ENCODE data around the gene HSD17B7. TPM values are rescaled to one million over a fixed set of nuclear protein-coding genes. Genes with fewer than 3 reads are reported as not detected.
"Not testable (repeated sequence)": the region's sequence is repeated elsewhere in the genome, so short reads cannot be mapped to it uniquely, and the experiment has no call there.

Gene HSD17B7
- total RNA-seq, 1 donor from 2014 or later = 10.9 TPM

DNA sequence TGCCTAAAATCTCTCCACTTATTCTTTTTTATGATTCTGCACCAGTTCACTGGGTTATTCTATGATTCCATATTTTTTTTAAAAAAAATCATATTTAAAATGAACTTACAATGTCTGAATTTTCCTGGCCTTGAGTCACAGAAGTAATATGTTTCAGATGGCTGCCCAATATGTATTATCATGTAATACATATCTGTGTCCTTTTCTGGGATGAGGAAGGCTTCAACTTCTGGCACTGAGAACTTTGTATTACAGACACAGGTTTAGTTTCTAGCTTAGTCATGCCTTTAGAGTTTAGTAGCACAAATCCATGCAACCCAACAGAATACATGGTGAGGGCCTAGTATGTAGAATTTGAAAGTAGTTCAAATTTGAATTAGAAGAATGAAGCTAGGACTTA lies 7.8 kb upstream of the HSD17B7 start:
- TF ChIP-seq EZH2 (IDR thresholded peaks at IDR 0.05; ENCODE audit: insufficient read depth, low read length) = no peak
- TF ChIP-seq, protein P1, sequence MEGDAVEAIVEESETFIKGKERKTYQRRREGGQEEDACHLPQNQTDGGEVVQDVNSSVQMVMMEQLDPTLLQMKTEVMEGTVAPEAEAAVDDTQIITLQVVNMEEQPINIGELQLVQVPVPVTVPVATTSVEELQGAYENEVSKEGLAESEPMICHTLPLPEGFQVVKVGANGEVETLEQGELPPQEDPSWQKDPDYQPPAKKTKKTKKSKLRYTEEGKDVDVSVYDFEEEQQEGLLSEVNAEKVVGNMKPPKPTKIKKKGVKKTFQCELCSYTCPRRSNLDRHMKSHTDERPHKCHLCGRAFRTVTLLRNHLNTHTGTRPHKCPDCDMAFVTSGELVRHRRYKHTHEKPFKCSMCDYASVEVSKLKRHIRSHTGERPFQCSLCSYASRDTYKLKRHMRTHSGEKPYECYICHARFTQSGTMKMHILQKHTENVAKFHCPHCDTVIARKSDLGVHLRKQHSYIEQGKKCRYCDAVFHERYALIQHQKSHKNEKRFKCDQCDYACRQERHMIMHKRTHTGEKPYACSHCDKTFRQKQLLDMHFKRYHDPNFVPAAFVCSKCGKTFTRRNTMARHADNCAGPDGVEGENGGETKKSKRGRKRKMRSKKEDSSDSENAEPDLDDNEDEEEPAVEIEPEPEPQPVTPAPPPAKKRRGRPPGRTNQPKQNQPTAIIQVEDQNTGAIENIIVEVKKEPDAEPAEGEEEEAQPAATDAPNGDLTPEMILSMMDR (IDR thresholded peaks at IDR 0.05; ENCODE audit: insufficient read depth, low read depth, low read length) = no peak
- no peak for FAIRE-seq
- H3K9me3 Mint-ChIP-seq (ENCODE audit: unreplicated experiment) = no peaks in the 10 kb centered on the region

DNA sequence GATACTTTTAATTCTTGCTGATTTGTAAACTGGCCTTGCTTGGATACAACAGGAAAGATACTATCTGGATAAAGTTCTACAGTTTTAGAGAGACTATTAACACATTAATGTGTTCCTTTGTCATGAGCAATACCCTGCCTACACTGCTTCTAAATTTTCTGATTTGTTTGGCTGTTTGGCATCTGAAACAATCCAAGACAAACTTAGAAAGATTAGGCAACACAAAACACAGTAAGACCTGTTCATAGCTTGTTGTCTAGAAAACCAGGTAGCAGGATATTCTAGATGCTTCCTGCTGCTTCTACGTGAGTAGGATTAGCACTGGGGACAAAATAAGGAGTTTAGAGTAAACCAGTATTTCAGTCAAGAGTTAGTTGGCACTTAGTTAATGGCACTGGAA lies 5.6 kb upstream of the HSD17B7 start:
- not testable (repeated sequence) for H3K27me3 ChIP-seq (ENCODE audit: insufficient read depth, low read length); H3K27me3 Mint-ChIP-seq (ENCODE audit: low read depth, unreplicated experiment); H3K4me3 Mint-ChIP-seq (ENCODE audit: unreplicated experiment); H3K9me3 Mint-ChIP-seq (ENCODE audit: unreplicated experiment); H3K36me3 ChIP-seq (ENCODE audit: insufficient read depth, low read length); FAIRE-seq; H3K79me2 ChIP-seq (ENCODE audit: insufficient read depth, low read length); DNase-seq (ENCODE audit: low read depth); H3K9ac ChIP-seq (ENCODE audit: low read length); H3K9me3 ChIP-seq (ENCODE audit: insufficient read depth, low read depth, low read length); H3K4me1 ChIP-seq (ENCODE audit: insufficient read depth, low read length); H2AFZ ChIP-seq (ENCODE audit: low read depth, low read length); H3K4me3 ChIP-seq (ENCODE audit: insufficient read depth, low read depth, low read length); H3K27ac ChIP-seq (ENCODE audit: low read depth, low read length); H3K27ac Mint-ChIP-seq (ENCODE audit: unreplicated experiment); H3K4me1 Mint-ChIP-seq (ENCODE audit: low read depth, unreplicated experiment); H4K20me1 ChIP-seq (ENCODE audit: insufficient read depth, low read length); H3K4me2 ChIP-seq (ENCODE audit: low read length)
- peaks cover 13% of the 10 kb centered on the region for H3K36me3 Mint-ChIP-seq (ENCODE audit: low read depth, unreplicated experiment)

More for the DNA sequence above, 7.8 kb upstream of the HSD17B7 start:
- H3K79me2 ChIP-seq (ENCODE audit: insufficient read depth, low read length) = no peaks in the 10 kb centered on the region
- no peak overlapping the region for H3K27ac ChIP-seq (ENCODE audit: low read depth, low read length)
- H3K9me3 ChIP-seq (ENCODE audit: insufficient read depth, low read depth, low read length) = no peaks in the 10 kb centered on the region
- Mint-ChIP-seq H3K4me3 (ENCODE audit: unreplicated experiment) (no peak overlapping the region), H3K36me3 (ENCODE audit: low read depth, unreplicated experiment) (peaks cover 14% of the 10 kb centered on the region), H3K27ac (ENCODE audit: unreplicated experiment) (no peak overlapping the region), H3K27me3 (ENCODE audit: low read depth, unreplicated experiment) (peaks cover 5% of the 10 kb centered on the region), H3K4me1 (ENCODE audit: low read depth, unreplicated experiment) (no peaks in the 10 kb centered on the region)
- H3K36me3 ChIP-seq (ENCODE audit: insufficient read depth, low read length) = peaks cover 3% of the 10 kb centered on the region
- H2AFZ ChIP-seq (ENCODE audit: low read depth, low read length) = no peak overlapping the region
- no peak overlapping the region for H3K4me2 ChIP-seq (ENCODE audit: low read length)
- DNase-seq (ENCODE audit: low read depth) = no peak
- no peaks in the 10 kb centered on the region for H3K4me1 ChIP-seq (ENCODE audit: insufficient read depth, low read length)
- no peaks in the 10 kb centered on the region for H3K27me3 ChIP-seq (ENCODE audit: insufficient read depth, low read length)
- no peak overlapping the region for H3K4me3 ChIP-seq (ENCODE audit: insufficient read depth, low read depth, low read length)
- no peaks in the 10 kb centered on the region for H4K20me1 ChIP-seq (ENCODE audit: insufficient read depth, low read length)
- H3K9ac ChIP-seq (ENCODE audit: low read length) = no peak overlapping the region

DNA sequence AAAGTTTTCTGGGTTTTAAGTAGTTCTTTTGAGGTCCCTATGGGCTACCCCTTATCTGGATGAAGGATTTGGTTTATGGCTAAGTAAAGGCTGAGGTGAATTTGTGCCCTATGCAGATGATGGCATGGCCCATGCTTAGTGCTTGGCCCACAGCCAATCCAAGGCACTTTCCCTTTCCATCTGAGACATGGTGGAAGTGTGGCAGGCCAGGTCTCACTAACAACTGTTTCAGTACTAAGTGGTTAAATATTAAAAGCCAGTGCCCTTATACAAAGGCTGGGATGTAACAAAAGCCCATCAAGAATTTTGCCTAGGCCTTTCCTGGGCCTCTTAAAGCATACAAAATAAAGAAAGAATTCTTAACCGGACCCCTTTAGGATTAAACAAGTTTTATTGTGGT lies 1.7 kb upstream of the HSD17B7 start:
- FAIRE-seq; H3K4me2 ChIP-seq (ENCODE audit: low read length): not testable (repeated sequence)

DNA sequence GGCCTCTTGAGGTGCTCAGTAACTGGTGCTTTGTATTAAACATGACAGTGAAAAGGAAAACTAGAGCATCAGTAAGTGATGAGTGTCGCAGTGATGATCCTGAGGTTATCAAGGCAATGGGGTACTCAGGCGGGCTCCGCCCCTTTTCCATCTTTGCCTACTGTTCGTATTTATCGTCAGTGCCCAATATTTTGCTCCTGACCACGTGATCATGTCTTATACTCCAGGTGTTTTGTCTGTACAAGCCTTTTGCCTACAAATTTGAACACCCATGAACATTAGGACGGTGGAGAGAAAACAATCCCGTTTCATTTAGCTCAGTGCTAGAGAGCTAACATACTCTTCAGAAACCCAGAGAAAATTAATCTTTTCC lies 469 bp downstream of the HSD17B7 start:
- Histone ChIP-seq H3K4me3 (ENCODE audit: insufficient read depth, low read depth, low read length) (peak overlapping the region; percentile 64), H3K4me2 (ENCODE audit: low read length) (peak overlapping the region; percentile 79), H3K9ac (ENCODE audit: low read length) (peak overlapping the region; percentile 69)
- peak overlapping the region; percentile 93 for H3K4me3 Mint-ChIP-seq (ENCODE audit: unreplicated experiment)
- not testable (repeated sequence) for H3K4me1 ChIP-seq (ENCODE audit: insufficient read depth, low read length); H3K27me3 ChIP-seq (ENCODE audit: insufficient read depth, low read length); H2AFZ ChIP-seq (ENCODE audit: low read depth, low read length); DNase-seq (ENCODE audit: low read depth); H3K4me1 Mint-ChIP-seq (ENCODE audit: low read depth, unreplicated experiment); H3K27me3 Mint-ChIP-seq (ENCODE audit: low read depth, unreplicated experiment); H3K9me3 ChIP-seq (ENCODE audit: insufficient read depth, low read depth, low read length); H4K20me1 ChIP-seq (ENCODE audit: insufficient read depth, low read length); H3K9me3 Mint-ChIP-seq (ENCODE audit: unreplicated experiment); H3K79me2 ChIP-seq (ENCODE audit: insufficient read depth, low read length); H3K36me3 Mint-ChIP-seq (ENCODE audit: low read depth, unreplicated experiment); H3K36me3 ChIP-seq (ENCODE audit: insufficient read depth, low read length); H3K27ac Mint-ChIP-seq (ENCODE audit: unreplicated experiment); H3K27ac ChIP-seq (ENCODE audit: low read depth, low read length)
- peak; percentile 39 for FAIRE-seq

More for the DNA sequence above, 1.7 kb upstream of the HSD17B7 start:
- H3K9ac ChIP-seq (ENCODE audit: low read length); H3K9me3 ChIP-seq (ENCODE audit: insufficient read depth, low read depth, low read length); H3K27ac ChIP-seq (ENCODE audit: low read depth, low read length); H3K36me3 ChIP-seq (ENCODE audit: insufficient read depth, low read length); H3K27me3 Mint-ChIP-seq (ENCODE audit: low read depth, unreplicated experiment); H3K36me3 Mint-ChIP-seq (ENCODE audit: low read depth, unreplicated experiment); H3K79me2 ChIP-seq (ENCODE audit: insufficient read depth, low read length); H2AFZ ChIP-seq (ENCODE audit: low read depth, low read length); H3K4me1 ChIP-seq (ENCODE audit: insufficient read depth, low read length); H3K9me3 Mint-ChIP-seq (ENCODE audit: unreplicated experiment); H3K27me3 ChIP-seq (ENCODE audit: insufficient read depth, low read length); H3K4me3 Mint-ChIP-seq (ENCODE audit: unreplicated experiment); H3K27ac Mint-ChIP-seq (ENCODE audit: unreplicated experiment); DNase-seq (ENCODE audit: low read depth); H4K20me1 ChIP-seq (ENCODE audit: insufficient read depth, low read length); H3K4me3 ChIP-seq (ENCODE audit: insufficient read depth, low read depth, low read length); H3K4me1 Mint-ChIP-seq (ENCODE audit: low read depth, unreplicated experiment): not testable (repeated sequence)

DNA sequence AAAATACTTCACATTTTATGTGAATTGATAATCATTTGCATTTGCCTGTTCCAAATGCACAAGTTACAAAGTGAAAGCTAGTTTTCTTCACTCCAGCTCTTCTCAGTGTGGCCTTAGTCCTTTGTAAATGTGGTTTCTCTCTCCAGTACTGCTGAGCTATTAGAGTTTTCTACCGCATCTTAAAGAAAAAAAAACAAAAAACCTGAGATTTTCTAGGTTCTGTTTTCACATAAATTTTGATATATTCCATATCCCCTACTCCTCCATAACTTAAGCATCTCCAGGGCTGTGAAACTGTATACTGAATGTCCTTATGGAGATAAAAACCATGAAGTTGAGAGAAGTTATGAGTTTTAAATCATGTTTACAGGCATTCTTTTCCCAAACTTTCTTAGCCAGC lies 3.8 kb downstream of the HSD17B7 start:
- not testable (repeated sequence) for H3K27me3 ChIP-seq (ENCODE audit: insufficient read depth, low read length); H3K27me3 Mint-ChIP-seq (ENCODE audit: low read depth, unreplicated experiment); H3K36me3 ChIP-seq (ENCODE audit: insufficient read depth, low read length); H4K20me1 ChIP-seq (ENCODE audit: insufficient read depth, low read length); H3K79me2 ChIP-seq (ENCODE audit: insufficient read depth, low read length); H2AFZ ChIP-seq (ENCODE audit: low read depth, low read length); DNase-seq (ENCODE audit: low read depth); FAIRE-seq; H3K9me3 Mint-ChIP-seq (ENCODE audit: unreplicated experiment); H3K36me3 Mint-ChIP-seq (ENCODE audit: low read depth, unreplicated experiment); H3K4me3 Mint-ChIP-seq (ENCODE audit: unreplicated experiment); H3K4me2 ChIP-seq (ENCODE audit: low read length); H3K4me3 ChIP-seq (ENCODE audit: insufficient read depth, low read depth, low read length); H3K27ac ChIP-seq (ENCODE audit: low read depth, low read length); H3K4me1 ChIP-seq (ENCODE audit: insufficient read depth, low read length); H3K9me3 ChIP-seq (ENCODE audit: insufficient read depth, low read depth, low read length); H3K4me1 Mint-ChIP-seq (ENCODE audit: low read depth, unreplicated experiment); H3K9ac ChIP-seq (ENCODE audit: low read length); H3K27ac Mint-ChIP-seq (ENCODE audit: unreplicated experiment)

Data from astrocyte (in vitro differentiated cells and primary cell).